Endothelial cell of umbilical vein (primary cell): ENCODE data around the gene MSRB2. TPM values are rescaled to one million over a fixed set of nuclear protein-coding genes. Genes with fewer than 3 reads are reported as not detected.
A peak's percentile ranks its signal among the peaks of the same experiment; 100 is the strongest.
"Not testable (repeated sequence)": the region's sequence is repeated elsewhere in the genome, so short reads cannot be mapped to it uniquely, and the experiment has no call there.

ENCODE experiments used
- BruUV-seq: library from RNA; stranded (reverse); fragments of 400-500 nt; replicated peaks from 2 replicates; lab custom pipeline; 2021; lab: Mats Ljungman, UMichigan
- CTCF ChIA-PET: fragments of 300-600, 350-600 bp; sonication (Branson Sonifier 250); formaldehyde crosslinking; loops from one replicate; lab custom pipeline; 2021; ENCODE audit warnings: antibody characterized with exemption, inconsistent platforms; lab: Charles Lee
- POLR2A ChIA-PET: fragments of 300-600, 350-600 bp; sonication (Branson Sonifier 250); formaldehyde crosslinking; loops from one replicate; lab custom pipeline; 2021; ENCODE audit warnings: antibody characterized with exemption, inconsistent platforms; lab: Charles Lee
- DNase-seq: peaks from one replicate; pipeline ENCODE4 v3.0.0-alpha.2; 2011; ENCODE audit warnings: low read depth, low spot score
- FAIRE-seq: peaks from 2 replicates; lab custom pipeline; 2011; peaks lifted over from hg19 to GRCh38; lab: Jason Lieb, UNC
- H2AFZ ChIP-seq: 2 replicates; pipeline ENCODE4 v1.6.0; 2012; ENCODE audit warnings: low read depth, low read length, control low read depth, inconsistent platforms
- H3K27ac ChIP-seq: 2 replicates; pipeline ENCODE4 v1.5.1; 2011; ENCODE audit warnings: low read depth, mild to moderate bottlenecking, control low read depth, low read length, moderate library complexity; ENCODE audit not compliant: insufficient read depth
- H3K27me3 ChIP-seq, 2 experiments: 2 replicates each; pipeline versions ENCODE4 v1.6.0 to v1.6.1; 2011; ENCODE audit warnings: low read length in 2 of 2, mixed read lengths in 1 of 2; ENCODE audit not compliant: control insufficient read depth in 2 of 2, insufficient read depth in 2 of 2
- H3K36me3 ChIP-seq, 2 experiments: 2 replicates in 1 of 2; 3 replicates in 1 of 2; pipeline ENCODE4 v1.5.1; 2011; ENCODE audit warnings: low read length in 2 of 2, mild to moderate bottlenecking in 1 of 2, moderate library complexity in 1 of 2; ENCODE audit not compliant: control insufficient read depth in 2 of 2, insufficient read depth in 2 of 2; ENCODE audit errors: extremely low read depth in 1 of 2
- H3K4me1 ChIP-seq: 3 replicates; pipeline ENCODE4 v1.5.1; 2011; ENCODE audit warnings: mild to moderate bottlenecking, low read length; ENCODE audit not compliant: control insufficient read depth, insufficient read depth; ENCODE audit errors: extremely low read depth
- H3K4me2 ChIP-seq: 2 replicates; pipeline ENCODE4 v1.6.1; 2011; ENCODE audit warnings: low read length, control low read depth, mixed read lengths; ENCODE audit not compliant: insufficient read depth
- H3K4me3 ChIP-seq, 3 experiments: fragments of 200-600 bp in 1 of 3; sonication (generic), shearing (Covaris generic) in 1 of 3; replicated peaks in 1 of 3; 2 replicates each; pipeline ENCODE4 v1.5.1; 2011 to 2016; ENCODE audit warnings: control low read depth in 3 of 3, low read length in 3 of 3, mild to moderate bottlenecking in 2 of 3, inconsistent platforms in 1 of 3, low read depth in 1 of 3, moderate library complexity in 1 of 3; ENCODE audit not compliant: insufficient read depth in 1 of 3
- H3K79me2 ChIP-seq: 2 replicates; pipeline ENCODE4 v1.6.0; 2012; ENCODE audit warnings: low read length, inconsistent platforms; ENCODE audit not compliant: control insufficient read depth, insufficient read depth
- H3K9ac ChIP-seq: replicated peaks from 2 replicates; pipeline ENCODE3; 2011; ENCODE audit warnings: low read length, control low read depth; ENCODE audit not compliant: insufficient read depth; ENCODE audit errors: extremely low read depth
- H3K9me1 ChIP-seq: replicated peaks from 3 replicates; pipeline ENCODE4 v1.6.0; 2011; ENCODE audit warnings: mild to moderate bottlenecking, low read length; ENCODE audit not compliant: control insufficient read depth, insufficient read depth; ENCODE audit errors: extremely low read depth
- H3K9me3 ChIP-seq: replicated peaks from 2 replicates; pipeline ENCODE4 v1.5.1; 2012; ENCODE audit warnings: low read length, inconsistent platforms; ENCODE audit not compliant: control insufficient read depth, insufficient read depth
- H4K20me1 ChIP-seq: replicated peaks from 2 replicates; pipeline ENCODE3; 2011; ENCODE audit warnings: mild to moderate bottlenecking, low read length; ENCODE audit not compliant: control insufficient read depth, insufficient read depth; ENCODE audit errors: extremely low read depth
- CTCF ChIP-seq, 2 donors: IDR thresholded peaks; 1 replicate in 1 of 2; 2 replicates in 1 of 2; pipeline ENCODE4 v1.5.1; 2011; ENCODE audit warnings: low read length in 2 of 2, mild to moderate bottlenecking in 2 of 2, moderate library complexity in 2 of 2, control low read depth in 1 of 2, inconsistent platforms in 1 of 2, low read depth in 1 of 2; ENCODE audit not compliant: insufficient read depth in 1 of 2; ENCODE audit errors: extremely low read depth in 1 of 2
- EZH2 ChIP-seq: IDR thresholded peaks from 2 replicates; pipeline ENCODE4 v1.6.1; 2012; ENCODE audit warnings: borderline replicate concordance, low read depth, mild to moderate bottlenecking, moderate library complexity, low read length, inconsistent platforms; ENCODE audit not compliant: severe bottlenecking
- FOS ChIP-seq: IDR thresholded peaks from 2 replicates; pipeline ENCODE4 v1.6.1; 2011; ENCODE audit warnings: mild to moderate bottlenecking, low read length, moderate library complexity, borderline replicate concordance; ENCODE audit not compliant: insufficient read depth
- GATA2 ChIP-seq: IDR thresholded peaks from 2 replicates; pipeline ENCODE4 v1.7.0; 2011; ENCODE audit warnings: low read depth, mild to moderate bottlenecking, moderate library complexity, mixed read lengths, low read length; ENCODE audit not compliant: insufficient read length, insufficient read depth
- JUN ChIP-seq: IDR thresholded peaks from 2 replicates; pipeline ENCODE4 v1.6.1; 2011; ENCODE audit warnings: borderline replicate concordance, low read depth; ENCODE audit not compliant: insufficient read length, insufficient read depth
- MAX ChIP-seq: IDR thresholded peaks from 2 replicates; pipeline ENCODE4 v1.6.1; 2011; ENCODE audit not compliant: insufficient read depth, insufficient read length
- MYC ChIP-seq: IDR thresholded peaks from one replicate; pipeline ENCODE4 v1.6.1; 2011; ENCODE audit warnings: mild to moderate bottlenecking, low read depth, low read length
- POLR2A ChIP-seq: IDR thresholded peaks from 2 replicates; pipeline ENCODE4 v1.6.1; 2012; ENCODE audit warnings: low read depth, mild to moderate bottlenecking, control low read depth, low read length
- POLR2AphosphoS5 ChIP-seq: IDR thresholded peaks from 2 replicates; pipeline ENCODE4 v1.6.1; 2012; ENCODE audit warnings: low read depth, mild to moderate bottlenecking, control low read depth, low read length, moderate library complexity; ENCODE audit not compliant: insufficient read depth
- dilution Hi-C: fragments of 300-500 bp; cut with MboI; formaldehyde crosslinking; loops from one replicate; pipeline ENCODE4 v1.15.0; 2019; ENCODE audit warnings: low sequenced_read_pairs; ENCODE audit not compliant: extremely low pct_ligation_motif_present
- intact Hi-C: fragments of 100-400 bp; cut with micrococcal nuclease; formaldehyde crosslinking; loops from one replicate; pipeline ENCODE4 v1.10.0; 2022
- polyA plus RNA-seq, 4 experiments: library from polyadenylated mRNA; depleted of rRNA in 3 of 4; stranded (reverse) in 3 of 4; unstranded in 1 of 4; fragments of >200 nt; gene quantifications; 2 replicates each; pipeline versions ENCODE4 v1.2.1 to v1.2.3, GENCODE V29; 2011 to 2012; ENCODE audit warnings: missing spikeins in 1 of 4
- total RNA-seq: library from RNA; stranded (reverse); gene quantifications from 2 replicates; pipeline ENCODE4 v1.2.3, GENCODE V29; 2021

MSRB2 gene
- total and polyA plus RNA-seq, 2 donors (not counting 3 experiments of a cell fraction or from before 2014, with no cell fraction given): 16.2 to 20.6 TPM

GRCh38 chr10:23069019-23069815 is 26.2 kb upstream of the MSRB2 start:
- Histone ChIP-seq H3K27me3 (no peaks in the 10 kb centered on the region), H2AFZ (no peak overlapping the region), H3K4me3 (no peak overlapping the region), H3K36me3 (no peaks in the 10 kb centered on the region), H3K9me3 (no peaks in the 10 kb centered on the region), H3K4me1 (no peaks in the 10 kb centered on the region), H3K4me2 (no peak overlapping the region), H4K20me1 (no peaks in the 10 kb centered on the region), H3K9me1 (no peaks in the 10 kb centered on the region), H3K27ac (no peak overlapping the region), H3K79me2 (no peaks in the 10 kb centered on the region), H3K9ac (no peak overlapping the region)
- ChIA-PET CTCF (interaction anchor here (0.7 kb wide), 1 partner anchor 1075 kb away, joined by 3 read pairs; no protein-coding TSS in a partner anchor), POLR2A (no interaction called here)
- no peak for DNase-seq
- intact Hi-C loops: loop anchor here (2.0 to 5.0 kb wide), 3 partner anchors 497 to 1990 kb away; no protein-coding TSS in a partner anchor
- no peak for FAIRE-seq
- TF ChIP-seq FOS: no peak
- TF ChIP-seq MAX: no peak
- TF ChIP-seq POLR2A: no peak
- TF ChIP-seq EZH2: no peak
- TF ChIP-seq GATA2: no peak
- no peak for TF ChIP-seq MYC
- TF ChIP-seq POLR2AphosphoS5: no peak
- no peak for TF ChIP-seq CTCF (IDR thresholded peaks at IDR 0.05; ENCODE audit: extremely low read depth in 1 of 2, insufficient read depth in 1 of 2, low read depth in 1 of 2, low read length in 2 of 2)
- no peak for TF ChIP-seq JUN
- BruUV-seq: no TSS peak
- dilution Hi-C loops: no loop called here

- H3K9me3 ChIP-seq, H3K9me1 ChIP-seq, H4K20me1 ChIP-seq, H3K27ac ChIP-seq, BruUV-seq, CTCF ChIA-PET, H3K4me3 ChIP-seq, H3K9ac ChIP-seq, H2AFZ ChIP-seq, H3K27me3 ChIP-seq, DNase-seq, intact Hi-C loops, H3K36me3 ChIP-seq, H3K4me1 ChIP-seq, H3K79me2 ChIP-seq, H3K4me2 ChIP-seq, dilution Hi-C loops: not testable (repeated sequence)
- peak; percentile 56 for FAIRE-seq
- POLR2A ChIA-PET: interaction anchor here (0.7 kb wide), 1 partner anchor 363 kb away, joined by 3 read pairs; no protein-coding TSS in a partner anchor
Measured at GRCh38 chr10:23070092-23070912, 25.1 kb upstream of the MSRB2 start.
